HG03469 (cell line): ENCODE data around the gene NFIC.
"Not testable (repeated sequence)": the region's sequence is repeated elsewhere in the genome, so short reads cannot be mapped to it uniquely, and the experiment has no call there.

Source experiments
- ATAC-seq: cut with Tn5 transposase; IDR thresholded peaks from one replicate; pipeline ENCODE4 v1.9.1; 2021; ENCODE audit warnings: mild to moderate bottlenecking, moderate library complexity, moderate number of reproducible peaks; ENCODE audit not compliant: unreplicated experiment

NFIC gene

GRCh38 chr19:3415695-3416094 is 49.3 kb downstream of the NFIC start:
- no peak for ATAC-seq

- ATAC-seq, result no peak
Observed at GRCh38 chr19:3420244-3420755, 53.9 kb downstream of the NFIC start.

GRCh38 chr19:3420909-3421619 is 54.7 kb downstream of the NFIC start:
- ATAC-seq, result no peak

GRCh38 chr19:3421656-3422055 is 55.3 kb downstream of the NFIC start:
- not testable (repeated sequence) for ATAC-seq

- ATAC-seq, result no peak
Observed at GRCh38 chr19:3423183-3423829, 56.9 kb downstream of the NFIC start.

GRCh38 chr19:3426433-3426832 is 60.0 kb downstream of the NFIC start:
- no peak for ATAC-seq

- not testable (repeated sequence) for ATAC-seq
Observed at GRCh38 chr19:3430366-3430680, 63.9 kb downstream of the NFIC start.

GRCh38 chr19:3431760-3432397 is 65.5 kb downstream of the NFIC start:
- ATAC-seq, result no peak

GRCh38 chr19:3433313-3433712 is 66.9 kb downstream of the NFIC start:
- ATAC-seq, result no peak

- no peak for ATAC-seq
Observed at GRCh38 chr19:3433805-3434540, 67.6 kb downstream of the NFIC start.

- peak; percentile 70 for ATAC-seq
Observed at GRCh38 chr19:3434630-3435553, 68.5 kb downstream of the NFIC start.

- no peak for ATAC-seq
Observed at GRCh38 chr19:3440082-3440481, 73.7 kb downstream of the NFIC start.

- ATAC-seq, result no peak
Observed at GRCh38 chr19:3441089-3441985, 75.0 kb downstream of the NFIC start.

- no peak for ATAC-seq
Observed at GRCh38 chr19:3441986-3442329, 75.6 kb downstream of the NFIC start.

- no peak for ATAC-seq
Observed at GRCh38 chr19:3442487-3443071, 76.2 kb downstream of the NFIC start.

GRCh38 chr19:3443840-3444694 is 77.7 kb downstream of the NFIC start:
- ATAC-seq, result no peak

GRCh38 chr19:3444695-3445234 is 78.4 kb downstream of the NFIC start:
- no peak for ATAC-seq

- ATAC-seq, result not testable (repeated sequence)
Observed at GRCh38 chr19:3446657-3447056, 80.3 kb downstream of the NFIC start.
